WTC11 (cell line): ENCODE data around the gene DRD1. TPM values are rescaled to one million over a fixed set of nuclear protein-coding genes. Genes with fewer than 3 reads are reported as not detected.
"Not testable (repeated sequence)": the region's sequence is repeated elsewhere in the genome, so short reads cannot be mapped to it uniquely, and the experiment has no call there.

ENCODE experiments used
- ATAC-seq: fragments of 200-7000 bp; cut with Tn5 transposase; 2 replicates; pipeline ENCODE4 v1.10.0; 2021; ENCODE audit warnings: mild to moderate bottlenecking, moderate library complexity
- CTCF ChIA-PET: fragments of 300-600 bp; sonication (Branson Sonifier 250); formaldehyde crosslinking; loops from one replicate; lab custom pipeline; 2021; ENCODE audit warnings: antibody characterized with exemption; lab: Charles Lee
- POLR2A ChIA-PET: fragments of 350-600 bp; sonication (Branson Sonifier 250); formaldehyde crosslinking; loops from one replicate; lab custom pipeline; 2021; ENCODE audit warnings: antibody characterized with exemption; lab: Charles Lee
- DNase-seq: peaks from one replicate; pipeline ENCODE4 v3.0.0; 2021; ENCODE audit warnings: low spot score
- H3K27ac Mint-ChIP-seq: 2 replicates; pipeline ENCODE4 v1.8.0; 2021; ENCODE audit warnings: mixed read lengths
- H3K27me3 Mint-ChIP-seq: 2 replicates; pipeline ENCODE4 v1.8.0; 2021; ENCODE audit warnings: low read depth, mild to moderate bottlenecking, moderate library complexity, mixed read lengths
- H3K36me3 Mint-ChIP-seq: 2 replicates; pipeline ENCODE4 v1.8.0; 2021; ENCODE audit warnings: mixed read lengths
- H3K4me1 Mint-ChIP-seq: 2 replicates; pipeline ENCODE4 v1.8.0; 2022; ENCODE audit warnings: mixed read lengths
- H3K4me3 Mint-ChIP-seq: 2 replicates; pipeline ENCODE4 v1.8.0; 2021; ENCODE audit warnings: mild to moderate bottlenecking, moderate library complexity, mixed read lengths
- H3K9me3 Mint-ChIP-seq: 2 replicates; pipeline ENCODE4 v1.8.0; 2021; ENCODE audit warnings: mixed read lengths
- ATF1 ChIP-seq: sonication (generic); formaldehyde crosslinking; IDR thresholded peaks from 2 replicates; pipeline ENCODE4 v1.8.1; 2023; ENCODE audit warnings: mild to moderate bottlenecking, moderate library complexity, missing genetic modification reagents
- ATF3 ChIP-seq: sonication (generic); formaldehyde crosslinking; conservative IDR thresholded peaks from 2 replicates; pipeline ENCODE4 v1.8.1; 2022; ENCODE audit warnings: mild to moderate bottlenecking, missing genetic modification reagents
- CDX4 ChIP-seq: fragments of 250-450 bp; sonication (Bioruptor Pico); IDR thresholded peaks from 2 replicates; pipeline ENCODE4 v1.9.0; 2021; ENCODE audit warnings: moderate library complexity, mild to moderate bottlenecking, inconsistent platforms, borderline replicate concordance
- ETV6 ChIP-seq: sonication (generic); formaldehyde crosslinking; IDR thresholded peaks from 2 replicates; pipeline ENCODE4 v1.8.1; 2022; ENCODE audit warnings: mild to moderate bottlenecking, missing genetic modification reagents
- FOXK1 ChIP-seq: sonication (generic); formaldehyde crosslinking; IDR thresholded peaks from 2 replicates; pipeline ENCODE4 v1.8.0; 2022; ENCODE audit warnings: mild to moderate bottlenecking, moderate library complexity, missing genetic modification reagents
- GABPB1 ChIP-seq: sonication (generic); formaldehyde crosslinking; IDR thresholded peaks from 2 replicates; pipeline ENCODE4 v1.8.1; 2023; ENCODE audit warnings: mild to moderate bottlenecking, missing genetic modification reagents
- GRHL2 ChIP-seq: fragments of 250-450 bp; sonication (Bioruptor Pico); IDR thresholded peaks from 2 replicates; pipeline ENCODE4 v1.8.0; 2022; ENCODE audit warnings: mild to moderate bottlenecking, moderate library complexity; ENCODE audit not compliant: insufficient replicate concordance, severe bottlenecking
- IRF2 ChIP-seq: sonication (generic); formaldehyde crosslinking; IDR thresholded peaks from 2 replicates; pipeline ENCODE4 v1.8.0; 2022; ENCODE audit warnings: low read depth, missing genetic modification reagents, borderline replicate concordance
- JAZF1 ChIP-seq: fragments of 250-450 bp; sonication (Bioruptor Pico); IDR thresholded peaks from 2 replicates; pipeline ENCODE4 v1.9.0; 2021; ENCODE audit warnings: moderate library complexity, mild to moderate bottlenecking, inconsistent platforms
- NFATC4 ChIP-seq: fragments of 250-450 bp; sonication (Bioruptor Pico); IDR thresholded peaks from 2 replicates; pipeline ENCODE4 v1.9.0; 2021; ENCODE audit warnings: mild to moderate bottlenecking
- NR1H2 ChIP-seq: sonication (generic); formaldehyde crosslinking; IDR thresholded peaks from 2 replicates; pipeline ENCODE4 v1.9.0; 2021; ENCODE audit warnings: mild to moderate bottlenecking, moderate library complexity, missing genetic modification reagents
- OVOL2 ChIP-seq: fragments of 250-450 bp; sonication (Bioruptor Pico); IDR thresholded peaks from 2 replicates; pipeline ENCODE4 v1.9.0; 2021; ENCODE audit warnings: mild to moderate bottlenecking, borderline replicate concordance
- RORB ChIP-seq: fragments of 250-450 bp; sonication (Bioruptor Pico); IDR thresholded peaks from 2 replicates; pipeline ENCODE4 v1.9.0; 2021; ENCODE audit warnings: mild to moderate bottlenecking
- SMAD4 ChIP-seq: sonication (generic); formaldehyde crosslinking; IDR thresholded peaks from 2 replicates; pipeline ENCODE4 v1.8.0; 2022; ENCODE audit warnings: mild to moderate bottlenecking, missing genetic modification reagents
- TEAD4 ChIP-seq: sonication (generic); formaldehyde crosslinking; IDR thresholded peaks from 2 replicates; pipeline ENCODE4 v1.8.0; 2022; ENCODE audit warnings: mild to moderate bottlenecking, missing genetic modification reagents
- USF1 ChIP-seq: sonication (generic); formaldehyde crosslinking; IDR thresholded peaks from 2 replicates; pipeline ENCODE4 v1.8.0; 2022; ENCODE audit warnings: mild to moderate bottlenecking, missing genetic modification reagents
- ZNF138 ChIP-seq: sonication (generic); formaldehyde crosslinking; conservative IDR thresholded peaks from 2 replicates; pipeline ENCODE4 v1.8.1; 2022; ENCODE audit warnings: mild to moderate bottlenecking, moderate library complexity, missing genetic modification reagents
- ZNF232 ChIP-seq: sonication (generic); formaldehyde crosslinking; IDR thresholded peaks from 2 replicates; pipeline ENCODE4 v1.8.0; 2022; ENCODE audit warnings: mild to moderate bottlenecking, missing genetic modification reagents
- ZNF281 ChIP-seq: sonication (generic); formaldehyde crosslinking; IDR thresholded peaks from 2 replicates; pipeline ENCODE4 v1.8.0; 2023; ENCODE audit warnings: mild to moderate bottlenecking, missing genetic modification reagents
- ZNF396 ChIP-seq: fragments of 250-450 bp; sonication (Bioruptor Pico); IDR thresholded peaks from 2 replicates; pipeline ENCODE4 v1.8.0; 2021; ENCODE audit warnings: mild to moderate bottlenecking, moderate library complexity, borderline replicate concordance
- ZNF423 ChIP-seq: fragments of 250-450 bp; sonication (Bioruptor Pico); IDR thresholded peaks from 2 replicates; pipeline ENCODE4 v2.1.2; 2022; ENCODE audit warnings: mild to moderate bottlenecking, moderate library complexity
- ZNF671 ChIP-seq: fragments of 250-450 bp; sonication (Bioruptor Pico); IDR thresholded peaks from 2 replicates; pipeline ENCODE4 v1.8.0; 2021; ENCODE audit warnings: mild to moderate bottlenecking
- ZSCAN18 ChIP-seq: fragments of 250-450 bp; sonication (Bioruptor Pico); IDR thresholded peaks from 2 replicates; pipeline ENCODE4 v2.1.2; 2022; ENCODE audit warnings: mild to moderate bottlenecking, moderate library complexity
- total RNA-seq: library from RNA; stranded (reverse); gene quantifications from 3 replicates; pipeline ENCODE4 v1.2.3, GENCODE V29; 2021
- TF ChIP-seq, protein P1 (sequence below): sonication (generic); formaldehyde crosslinking; IDR thresholded peaks from 2 replicates; pipeline ENCODE4 v1.8.0; 2022; ENCODE audit warnings: mild to moderate bottlenecking, missing genetic modification reagents
- TF ChIP-seq, protein P2 (sequence below): sonication (generic); formaldehyde crosslinking; IDR thresholded peaks from 2 replicates; pipeline ENCODE4 v1.8.0; 2022; ENCODE audit warnings: mild to moderate bottlenecking, missing genetic modification reagents

Gene DRD1
- total RNA-seq, 1 experiment from 2014 or later, result 0.07 TPM

GRCh38 chr5:175456105-175456742 lies 12.2 kb upstream of the DRD1 start (continued):
- no peak for TF ChIP-seq ATF1 (CRISPR knock-in tag)
- no peak for TF ChIP-seq NR1H2
- no peak for TF ChIP-seq SMAD4 (CRISPR knock-in tag)
- no peak for TF ChIP-seq ZNF138 (CRISPR knock-in tag)
- TF ChIP-seq ZNF423 (CRISPR knock-in tag), result no peak
- no peak for TF ChIP-seq OVOL2 (CRISPR knock-in tag)
- TF ChIP-seq JAZF1 (CRISPR knock-in tag), result no peak
- no peak for TF ChIP-seq ZNF396 (CRISPR knock-in tag)

DNA sequence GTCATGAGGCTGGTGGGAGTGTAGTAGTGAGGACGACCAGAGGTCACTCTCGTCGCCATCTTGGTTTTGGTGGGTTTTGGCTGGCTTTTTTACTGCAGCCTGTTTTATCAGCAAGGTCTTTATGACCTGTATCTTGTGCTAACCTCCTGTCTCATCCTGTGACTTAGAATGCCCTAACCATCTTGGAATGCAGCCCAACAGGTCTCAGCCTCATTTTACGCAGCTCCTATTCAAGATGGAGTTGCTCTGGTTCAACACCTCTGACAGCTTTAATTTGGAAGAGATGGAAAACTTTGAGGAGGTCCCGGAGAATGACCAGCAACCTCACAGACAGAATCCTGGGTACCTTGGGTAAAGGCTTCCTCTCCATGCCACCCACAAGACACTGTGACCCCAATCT lies 10.4 kb upstream of the DRD1 start:
- POLR2A ChIA-PET, ATAC-seq, H3K27me3 Mint-ChIP-seq, CTCF ChIA-PET, H3K36me3 Mint-ChIP-seq, H3K9me3 Mint-ChIP-seq, H3K27ac Mint-ChIP-seq, H3K4me1 Mint-ChIP-seq, DNase-seq, H3K4me3 Mint-ChIP-seq: not testable (repeated sequence)

DNA sequence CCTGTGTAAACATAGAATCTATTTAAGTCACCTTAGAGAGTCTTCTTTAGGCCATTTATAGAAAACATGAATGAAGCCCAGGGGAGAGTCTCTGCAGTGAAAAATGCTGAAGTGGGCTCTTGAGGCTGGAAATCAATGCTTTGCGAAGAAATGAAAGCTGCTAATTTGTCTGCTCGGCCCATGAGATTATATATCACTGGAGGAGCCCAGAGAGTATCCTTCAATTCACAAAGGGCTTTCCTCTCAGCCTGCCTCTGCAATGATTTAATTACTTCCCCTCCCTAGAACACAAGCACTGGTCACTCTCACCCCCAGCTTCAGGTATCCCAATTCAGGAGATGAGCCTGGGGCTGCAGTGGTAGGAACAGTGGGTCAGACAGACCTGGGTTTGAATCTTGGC lies 8.2 kb upstream of the DRD1 start:
- ChIA-PET CTCF (interaction anchor here (1.8 kb wide), 1 partner anchor 12 kb away, joined by 9 read pairs; no protein-coding TSS in a partner anchor), POLR2A (no interaction called here)
- TF ChIP-seq FOXK1 (CRISPR knock-in tag), result no peak
- no peak for TF ChIP-seq ZNF671 (CRISPR knock-in tag)
- no peak for TF ChIP-seq RORB
- TF ChIP-seq TEAD4 (CRISPR knock-in tag), result no peak
- no peak for TF ChIP-seq ZNF232
- TF ChIP-seq NFATC4 (CRISPR knock-in tag), result no peak
- TF ChIP-seq CDX4 (CRISPR knock-in tag), result no peak
- TF ChIP-seq USF1, result no peak
- TF ChIP-seq ATF3, result no peak
- TF ChIP-seq, protein P1, sequence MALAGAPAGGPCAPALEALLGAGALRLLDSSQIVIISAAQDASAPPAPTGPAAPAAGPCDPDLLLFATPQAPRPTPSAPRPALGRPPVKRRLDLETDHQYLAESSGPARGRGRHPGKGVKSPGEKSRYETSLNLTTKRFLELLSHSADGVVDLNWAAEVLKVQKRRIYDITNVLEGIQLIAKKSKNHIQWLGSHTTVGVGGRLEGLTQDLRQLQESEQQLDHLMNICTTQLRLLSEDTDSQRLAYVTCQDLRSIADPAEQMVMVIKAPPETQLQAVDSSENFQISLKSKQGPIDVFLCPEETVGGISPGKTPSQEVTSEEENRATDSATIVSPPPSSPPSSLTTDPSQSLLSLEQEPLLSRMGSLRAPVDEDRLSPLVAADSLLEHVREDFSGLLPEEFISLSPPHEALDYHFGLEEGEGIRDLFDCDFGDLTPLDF (CRISPR knock-in tag), result no peak
- TF ChIP-seq IRF2, result no peak
- no peak for TF ChIP-seq ZNF138 (CRISPR knock-in tag)
- no peak for TF ChIP-seq GRHL2 (CRISPR knock-in tag)
- no peak for TF ChIP-seq GABPB1 (CRISPR knock-in tag)
- TF ChIP-seq ZNF281 (CRISPR knock-in tag), result no peak
- no peak for TF ChIP-seq ETV6 (CRISPR knock-in tag)
- TF ChIP-seq, protein P2, sequence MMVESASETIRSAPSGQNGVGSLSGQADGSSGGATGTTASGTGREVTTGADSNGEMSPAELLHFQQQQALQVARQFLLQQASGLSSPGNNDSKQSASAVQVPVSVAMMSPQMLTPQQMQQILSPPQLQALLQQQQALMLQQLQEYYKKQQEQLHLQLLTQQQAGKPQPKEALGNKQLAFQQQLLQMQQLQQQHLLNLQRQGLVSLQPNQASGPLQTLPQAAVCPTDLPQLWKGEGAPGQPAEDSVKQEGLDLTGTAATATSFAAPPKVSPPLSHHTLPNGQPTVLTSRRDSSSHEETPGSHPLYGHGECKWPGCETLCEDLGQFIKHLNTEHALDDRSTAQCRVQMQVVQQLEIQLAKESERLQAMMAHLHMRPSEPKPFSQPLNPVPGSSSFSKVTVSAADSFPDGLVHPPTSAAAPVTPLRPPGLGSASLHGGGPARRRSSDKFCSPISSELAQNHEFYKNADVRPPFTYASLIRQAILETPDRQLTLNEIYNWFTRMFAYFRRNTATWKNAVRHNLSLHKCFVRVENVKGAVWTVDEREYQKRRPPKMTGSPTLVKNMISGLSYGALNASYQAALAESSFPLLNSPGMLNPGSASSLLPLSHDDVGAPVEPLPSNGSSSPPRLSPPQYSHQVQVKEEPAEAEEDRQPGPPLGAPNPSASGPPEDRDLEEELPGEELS, result no peak
- no peak for TF ChIP-seq ZSCAN18 (CRISPR knock-in tag)
- TF ChIP-seq, all 79 proteins: peak for 0
- no peaks in the 10 kb centered on the region for H3K36me3 Mint-ChIP-seq
- peaks cover 13% of the 10 kb centered on the region for H3K27me3 Mint-ChIP-seq
- DNase-seq (no peak), ATAC-seq (no peak)
- H3K27ac Mint-ChIP-seq, result no peak overlapping the region
- no peak overlapping the region for H3K4me3 Mint-ChIP-seq
- H3K4me1 Mint-ChIP-seq, result peaks cover 14% of the 10 kb centered on the region
- peaks cover 5% of the 10 kb centered on the region for H3K9me3 Mint-ChIP-seq
